ENCODE data around the gene SORBS1.
A peak's percentile ranks its signal among the peaks of the same experiment; 100 is the strongest.
"Not testable (repeated sequence)": the region's sequence is repeated elsewhere in the genome, so short reads cannot be mapped to it uniquely, and the experiment has no call there.

The SORBS1 gene

GRCh38 chr10:95388539-95388938 lies 172.6 kb downstream of the SORBS1 start:
- no peak for DNase-seq (ENCODE audit: low read depth)

- DNase-seq (ENCODE audit: low read depth): no peak
Observed at GRCh38 chr10:95388109-95388471, 173.1 kb downstream of the SORBS1 start.

GRCh38 chr10:95384011-95384704 lies 177.0 kb downstream of the SORBS1 start:
- DNase-seq (ENCODE audit: low read depth): no peak

GRCh38 chr10:95382596-95382995 lies 178.6 kb downstream of the SORBS1 start:
- no peak for DNase-seq (ENCODE audit: low read depth)

- no peak for DNase-seq (ENCODE audit: low read depth)
Observed at GRCh38 chr10:95382174-95382573, 179.0 kb downstream of the SORBS1 start.

GRCh38 chr10:95377950-95378349 lies 183.2 kb downstream of the SORBS1 start:
- DNase-seq (ENCODE audit: low read depth): no peak

- DNase-seq (ENCODE audit: low read depth): no peak
Observed at GRCh38 chr10:95375418-95375817, 185.8 kb downstream of the SORBS1 start.

GRCh38 chr10:95374597-95375209 lies 186.5 kb downstream of the SORBS1 start:
- peak; percentile 38 for DNase-seq (ENCODE audit: low read depth)

- DNase-seq (ENCODE audit: low read depth): no peak
Observed at GRCh38 chr10:95373660-95374059, 187.5 kb downstream of the SORBS1 start.

GRCh38 chr10:95364342-95364741 lies 196.8 kb downstream of the SORBS1 start:
- no peak for DNase-seq (ENCODE audit: low read depth)

GRCh38 chr10:95363303-95363912 lies 197.8 kb downstream of the SORBS1 start:
- peak; percentile 35 for DNase-seq (ENCODE audit: low read depth)

GRCh38 chr10:95360122-95360714 lies 201.0 kb downstream of the SORBS1 start:
- no peak for DNase-seq (ENCODE audit: low read depth)

- no peak for DNase-seq (ENCODE audit: low read depth)
Observed at GRCh38 chr10:95359466-95359865, 201.7 kb downstream of the SORBS1 start.

- no peak for DNase-seq (ENCODE audit: low read depth)
Observed at GRCh38 chr10:95356190-95356955, 204.8 kb downstream of the SORBS1 start.

- no peak for DNase-seq (ENCODE audit: low read depth)
Observed at GRCh38 chr10:95355301-95355700, 205.9 kb downstream of the SORBS1 start.

GRCh38 chr10:95354110-95354509 lies 207.1 kb downstream of the SORBS1 start:
- DNase-seq (ENCODE audit: low read depth): no peak

- DNase-seq (ENCODE audit: low read depth): no peak
Observed at GRCh38 chr10:95353123-95353522, 208.0 kb downstream of the SORBS1 start.

GRCh38 chr10:95352684-95353083 lies 208.5 kb downstream of the SORBS1 start:
- DNase-seq (ENCODE audit: low read depth): no peak

- DNase-seq (ENCODE audit: low read depth): no peak
Observed at GRCh38 chr10:95350830-95351228, 210.3 kb downstream of the SORBS1 start.

GRCh38 chr10:95350219-95350829 lies 210.8 kb downstream of the SORBS1 start:
- DNase-seq (ENCODE audit: low read depth): no peak

- not testable (repeated sequence) for DNase-seq (ENCODE audit: low read depth)
Observed at GRCh38 chr10:95347402-95347766, 213.8 kb downstream of the SORBS1 start.
